Measurements from ENCODE around the gene DCAF5.
"Not testable (repeated sequence)": the region's sequence is repeated elsewhere in the genome, so short reads cannot be mapped to it uniquely, and the experiment has no call there.

The DCAF5 gene

DNA sequence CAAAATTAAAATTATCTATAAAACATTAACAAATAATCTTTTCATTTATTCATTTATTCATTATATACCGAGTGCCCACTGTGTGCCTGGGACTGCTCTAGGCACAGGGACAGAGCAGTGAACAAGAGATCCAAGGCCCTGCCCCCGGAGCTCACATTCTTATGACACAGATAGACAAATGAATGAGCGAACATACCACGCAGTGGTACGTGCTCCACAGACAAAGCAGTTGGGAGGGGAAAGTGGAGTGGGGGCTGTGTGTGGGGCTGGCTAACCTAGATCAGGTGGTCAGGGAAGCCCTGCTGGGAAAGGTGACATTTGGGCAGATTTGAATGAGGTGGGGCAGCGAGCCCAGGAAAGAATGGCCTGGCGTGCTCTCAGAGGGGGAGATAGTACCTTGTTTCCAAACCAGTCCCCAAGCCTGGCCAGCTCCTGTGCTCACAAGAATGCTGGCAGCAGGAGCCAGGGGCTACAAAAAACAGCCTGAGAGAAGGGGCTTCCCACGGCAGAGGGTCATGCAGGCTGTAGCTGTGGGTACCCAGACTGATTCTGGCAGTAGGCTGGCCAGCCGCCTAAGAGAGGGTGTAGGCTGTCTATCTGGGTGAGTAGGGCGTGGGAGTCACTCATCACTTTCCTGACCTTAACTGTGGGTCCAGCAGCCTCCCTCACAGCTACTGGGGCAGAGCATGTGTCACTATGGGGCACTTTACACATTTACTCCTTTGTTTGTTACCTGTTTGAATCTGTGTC lies 116.0 kb downstream of the DCAF5 start:
- no peak for DNase-seq
- in situ Hi-C loops (cut with MboI; ENCODE audit: low pct_unique_long_range_greater_than_20kb, low sequenced_read_pairs) = no loop called here

- in situ Hi-C loops (cut with MboI; ENCODE audit: low pct_unique_long_range_greater_than_20kb, low sequenced_read_pairs) = no loop called here
- DNase-seq = no peak
Measured at GRCh38 chr14:69034612-69035262, 118.2 kb downstream of the DCAF5 start.

DNA sequence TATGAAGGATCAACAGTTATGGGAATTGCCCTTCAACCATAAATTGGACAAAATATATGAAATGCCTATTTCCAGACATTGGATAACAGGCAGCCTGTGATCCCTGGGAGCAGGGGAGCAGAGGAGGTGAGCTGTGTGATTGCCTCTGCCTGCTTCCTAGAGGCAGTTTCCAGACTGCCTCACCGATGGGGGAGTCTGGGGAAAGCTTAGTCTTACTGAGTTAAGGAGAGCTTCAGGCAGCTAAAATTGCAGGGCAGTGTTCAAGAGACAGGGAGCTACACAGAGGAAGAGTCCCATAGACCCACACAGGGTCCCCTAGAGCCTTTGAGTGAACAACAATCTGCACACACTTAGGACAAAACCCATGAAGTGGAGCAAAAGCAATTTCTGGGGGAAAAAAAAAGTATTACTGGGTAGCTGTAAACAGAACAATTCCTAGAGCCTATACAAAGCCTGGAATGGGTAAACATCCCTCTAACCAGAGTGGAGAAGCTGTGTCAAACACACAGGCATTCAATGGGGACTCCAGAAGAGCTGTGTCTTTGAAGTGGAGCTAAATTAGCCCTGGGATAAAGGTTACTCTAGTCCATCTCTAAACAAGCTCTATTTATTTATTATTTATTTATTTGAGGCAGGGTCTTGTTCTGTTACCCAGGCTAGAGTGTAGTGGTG lies 125.5 kb downstream of the DCAF5 start:
- in situ Hi-C loops (cut with MboI; ENCODE audit: low pct_unique_long_range_greater_than_20kb, low sequenced_read_pairs) = no loop called here
- DNase-seq = no peak

GRCh38 chr14:69023035-69023434 lies 129.9 kb downstream of the DCAF5 start:
- in situ Hi-C loops (cut with MboI; ENCODE audit: low pct_unique_long_range_greater_than_20kb, low sequenced_read_pairs) = no loop called here
- DNase-seq = no peak

- in situ Hi-C loops (cut with MboI; ENCODE audit: low pct_unique_long_range_greater_than_20kb, low sequenced_read_pairs); DNase-seq: not testable (repeated sequence)
Measured at GRCh38 chr14:69022093-69022492, 130.8 kb downstream of the DCAF5 start.

DNA sequence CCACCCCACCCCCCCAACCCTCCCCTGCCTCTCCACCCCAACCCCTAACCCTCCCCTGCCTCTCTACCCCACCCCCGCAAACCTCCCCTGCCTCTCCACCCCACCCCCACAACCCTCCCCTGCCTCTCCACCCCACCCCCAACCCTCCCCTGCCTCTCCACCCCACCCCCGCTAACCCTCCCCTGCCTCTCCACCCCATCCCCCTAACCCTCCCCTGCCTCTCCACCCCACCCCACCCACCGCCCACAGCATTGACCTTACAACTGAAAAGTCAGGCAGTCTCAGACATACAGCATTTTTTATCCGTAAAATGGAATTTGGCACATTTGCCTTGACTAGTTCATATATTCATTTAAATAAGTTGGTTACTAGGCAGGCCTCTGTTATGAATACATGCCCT lies 135.2 kb downstream of the DCAF5 start:
- in situ Hi-C loops (cut with MboI; ENCODE audit: low pct_unique_long_range_greater_than_20kb, low sequenced_read_pairs) = no loop called here
- DNase-seq = no peak

DNA sequence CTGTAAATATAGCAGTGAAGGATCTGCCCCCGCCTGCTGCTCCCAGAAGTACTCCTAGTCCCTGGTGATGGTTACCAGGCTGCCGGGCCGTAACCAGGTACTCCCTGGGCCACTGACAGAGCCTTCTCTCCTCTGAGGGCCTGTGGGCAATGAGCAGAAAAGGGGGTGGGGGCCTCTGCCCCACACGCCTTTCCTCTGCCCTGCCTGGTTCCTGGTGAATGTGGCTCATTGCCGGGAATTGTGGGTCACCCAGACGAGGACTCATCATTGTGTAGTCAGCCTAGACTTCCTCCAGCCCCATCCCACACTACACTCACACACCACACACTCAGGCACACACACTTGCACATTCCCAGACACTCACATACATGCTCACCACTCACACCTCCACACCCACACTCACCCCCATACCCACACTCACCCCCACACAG lies 138.1 kb downstream of the DCAF5 start:
- DNase-seq = no peak
- in situ Hi-C loops (cut with MboI; ENCODE audit: low pct_unique_long_range_greater_than_20kb, low sequenced_read_pairs) = no loop called here

GRCh38 chr14:69013943-69014782 lies 138.8 kb downstream of the DCAF5 start:
- DNase-seq = peak; percentile 91
- in situ Hi-C loops (cut with MboI; ENCODE audit: low pct_unique_long_range_greater_than_20kb, low sequenced_read_pairs) = no loop called here

DNA sequence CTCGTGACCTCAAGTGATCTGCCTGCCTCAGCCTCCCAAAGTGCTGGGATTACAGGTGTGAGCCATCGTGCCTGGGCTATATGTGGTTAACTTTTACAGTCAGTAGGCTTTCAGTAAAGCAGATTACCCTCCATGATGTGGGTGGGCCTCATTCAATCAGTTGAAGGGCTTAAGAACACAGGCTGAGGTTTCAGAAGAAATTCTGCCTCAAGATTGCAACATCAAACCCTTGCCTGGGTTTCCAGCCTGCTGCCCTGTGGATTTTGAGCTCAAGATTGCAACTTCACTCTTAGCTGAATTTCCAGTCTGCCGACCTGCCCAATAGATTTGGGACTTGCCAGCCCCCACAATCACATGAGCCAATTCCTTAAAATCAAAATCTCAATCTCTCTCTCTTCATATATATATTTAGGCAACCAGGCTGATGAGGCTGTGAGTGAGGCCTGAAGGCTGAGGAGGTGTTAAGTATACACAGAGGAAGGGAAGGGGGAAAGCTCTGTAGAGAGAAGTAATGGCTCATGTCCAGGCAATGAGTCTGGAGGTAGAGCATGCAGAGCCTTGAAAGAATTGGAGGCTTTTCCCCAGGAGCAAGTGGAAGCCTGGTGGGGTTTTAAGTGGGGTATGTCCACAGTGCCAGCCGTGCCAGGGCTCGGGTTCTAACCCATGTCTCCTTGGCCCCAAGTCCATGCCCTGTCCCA lies 140.5 kb downstream of the DCAF5 start:
- in situ Hi-C loops (cut with MboI; ENCODE audit: low pct_unique_long_range_greater_than_20kb, low sequenced_read_pairs) = no loop called here
- DNase-seq = no peak

- in situ Hi-C loops (cut with MboI; ENCODE audit: low pct_unique_long_range_greater_than_20kb, low sequenced_read_pairs) = no loop called here
- no peak for DNase-seq
Measured at GRCh38 chr14:69010648-69011047, 142.3 kb downstream of the DCAF5 start.

DNA sequence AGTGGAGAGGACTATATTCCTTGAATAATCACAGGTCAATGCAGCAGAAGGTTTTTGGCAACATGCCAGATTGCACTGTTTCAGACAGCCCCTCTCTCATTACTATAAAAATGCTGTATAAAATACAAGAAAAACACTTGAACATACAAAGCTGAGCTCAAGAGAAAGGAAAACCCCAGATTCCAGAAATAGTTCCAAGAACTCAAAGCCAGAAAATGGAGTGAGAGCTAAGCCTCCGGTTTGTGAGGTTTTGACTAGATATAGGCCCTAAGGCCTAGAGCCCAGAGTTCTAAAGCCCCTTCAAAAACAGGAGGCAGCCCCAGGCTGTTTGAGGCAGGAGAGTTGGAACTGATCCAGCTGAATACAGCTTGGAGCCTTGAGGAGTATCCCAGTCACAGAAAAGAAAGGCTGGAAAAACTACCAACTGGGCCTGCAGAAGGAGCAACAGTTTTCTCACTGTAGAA lies 144.5 kb downstream of the DCAF5 start:
- in situ Hi-C loops (cut with MboI; ENCODE audit: low pct_unique_long_range_greater_than_20kb, low sequenced_read_pairs) = no loop called here
- no peak for DNase-seq

DNA sequence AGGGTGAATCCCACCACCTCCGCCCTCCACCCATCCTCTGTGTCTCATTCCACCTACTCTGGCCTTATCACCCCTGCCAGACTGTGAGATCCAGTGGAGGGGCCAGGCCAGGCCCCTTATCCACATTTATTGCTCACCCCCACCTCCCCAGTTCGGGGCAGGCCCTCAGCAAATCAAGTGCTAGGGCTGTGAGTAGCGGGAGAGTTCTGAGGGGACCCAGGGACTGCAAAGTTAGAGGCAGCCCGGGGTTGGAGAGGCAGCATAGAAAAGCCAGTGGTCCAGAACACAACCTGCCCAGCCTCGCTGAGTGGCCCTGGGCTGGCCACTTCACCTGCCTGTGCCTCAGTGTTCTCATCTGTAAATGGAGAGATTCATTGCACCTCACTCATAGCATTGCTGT lies 146.6 kb downstream of the DCAF5 start:
- DNase-seq = no peak
- in situ Hi-C loops (cut with MboI; ENCODE audit: low pct_unique_long_range_greater_than_20kb, low sequenced_read_pairs) = no loop called here

- no peak for DNase-seq
- in situ Hi-C loops (cut with MboI; ENCODE audit: low pct_unique_long_range_greater_than_20kb, low sequenced_read_pairs) = no loop called here
Measured at GRCh38 chr14:69005432-69006148, 147.3 kb downstream of the DCAF5 start.

DNA sequence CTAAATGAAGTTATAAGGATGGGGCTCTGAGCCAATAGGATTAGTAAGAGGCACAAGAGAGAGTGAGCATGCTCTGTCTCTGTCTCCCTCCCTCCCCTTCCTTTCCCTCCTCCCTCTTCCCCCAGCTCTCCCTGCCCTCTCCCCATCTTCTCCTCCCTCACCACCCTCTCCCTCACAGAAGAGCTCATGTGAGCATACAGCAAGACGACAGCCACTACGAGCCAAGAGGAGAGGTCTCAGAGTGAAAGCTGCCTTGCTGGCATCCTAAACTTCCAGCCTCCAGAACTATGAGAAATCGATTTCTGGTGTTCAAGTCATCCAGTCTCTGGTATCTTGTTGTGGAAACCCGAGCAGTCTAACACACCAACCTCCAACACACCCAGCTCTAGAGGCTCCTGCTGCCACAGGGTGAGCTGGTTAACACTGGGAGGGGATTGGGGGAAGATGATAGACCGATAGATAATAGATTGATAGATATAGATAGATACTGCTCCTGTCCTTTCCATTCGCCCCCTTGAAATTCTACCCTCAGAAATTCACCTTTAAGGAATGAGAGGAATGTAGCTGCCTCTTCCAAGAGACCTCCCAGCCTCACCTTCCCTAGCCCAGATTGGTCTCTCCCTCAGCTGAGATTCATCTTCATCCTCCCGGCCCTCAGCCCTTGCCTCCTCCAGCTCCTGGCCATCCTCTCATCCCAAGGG lies 148.0 kb downstream of the DCAF5 start:
- in situ Hi-C loops (cut with MboI; ENCODE audit: low pct_unique_long_range_greater_than_20kb, low sequenced_read_pairs) = no loop called here
- no peak for DNase-seq

- DNase-seq = no peak
- in situ Hi-C loops (cut with MboI; ENCODE audit: low pct_unique_long_range_greater_than_20kb, low sequenced_read_pairs) = no loop called here
Measured at GRCh38 chr14:69003626-69004025, 149.3 kb downstream of the DCAF5 start.

DNA sequence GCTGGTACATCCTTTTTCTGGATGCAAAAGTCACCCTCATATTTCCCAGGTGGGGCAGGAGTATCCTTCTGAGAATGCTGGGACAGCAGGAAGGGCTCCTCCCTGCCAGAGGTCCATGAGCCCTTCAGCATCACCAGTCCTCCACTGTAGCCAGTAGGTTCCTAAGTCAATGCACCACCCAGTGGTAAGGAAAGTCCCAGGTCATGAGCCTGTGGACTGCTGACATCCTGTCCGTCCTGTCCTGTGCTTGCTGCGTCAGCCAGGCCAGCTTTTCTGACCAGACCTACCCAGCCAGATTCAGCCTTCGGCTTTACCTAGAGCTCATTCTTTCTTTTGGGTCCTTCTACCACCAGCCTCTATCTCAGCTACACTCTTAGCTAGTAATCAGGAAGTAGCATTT lies 150.8 kb downstream of the DCAF5 start:
- DNase-seq = no peak

DNA sequence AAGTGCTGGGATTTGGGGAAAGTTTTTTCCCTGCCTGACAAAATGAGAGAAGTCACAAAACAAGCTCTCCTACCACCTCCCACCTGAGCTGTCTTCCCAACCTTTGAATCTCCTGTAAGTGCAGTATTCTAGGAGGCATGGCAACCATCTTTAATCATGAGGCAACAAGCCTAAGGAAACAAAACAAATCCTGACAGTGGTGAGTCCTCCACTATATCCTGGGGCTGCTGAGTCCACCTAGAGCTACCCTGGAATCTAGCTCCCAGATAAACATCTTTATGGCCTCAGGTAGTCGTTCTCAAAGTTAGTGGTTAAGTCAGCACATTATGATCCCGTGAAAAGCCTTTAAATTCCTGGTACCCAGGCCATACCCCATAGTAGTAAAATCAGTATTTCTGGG lies 151.5 kb downstream of the DCAF5 start:
- in situ Hi-C loops (cut with MboI; ENCODE audit: low pct_unique_long_range_greater_than_20kb, low sequenced_read_pairs) = no loop called here
- DNase-seq = no peak

More for the DNA sequence above, 150.8 kb downstream of the DCAF5 start:
- in situ Hi-C loops (cut with MboI; ENCODE audit: low pct_unique_long_range_greater_than_20kb, low sequenced_read_pairs) = no loop called here
